Fibroblast of lung (primary cell): ENCODE data around the gene TSPAN33.

Source experiments
- EZH2 ChIP-seq: IDR thresholded peaks from 2 replicates; pipeline ENCODE4 v1.5.1; 2012; ENCODE audit warnings: low read length, control low read depth, mild to moderate bottlenecking; ENCODE audit errors: missing control alignments
- TF ChIP-seq, protein P1 (sequence below), 2 donors: IDR thresholded peaks in 1 of 2; conservative IDR thresholded peaks in 1 of 2; 1 replicate in 1 of 2; 2 replicates in 1 of 2; pipeline ENCODE4 v1.5.1; 2011 to 2012; ENCODE audit warnings: low read length in 2 of 2, control low read depth in 1 of 2, inconsistent platforms in 1 of 2, low read depth in 1 of 2, mild to moderate bottlenecking in 1 of 2

- TF ChIP-seq, protein P1, sequence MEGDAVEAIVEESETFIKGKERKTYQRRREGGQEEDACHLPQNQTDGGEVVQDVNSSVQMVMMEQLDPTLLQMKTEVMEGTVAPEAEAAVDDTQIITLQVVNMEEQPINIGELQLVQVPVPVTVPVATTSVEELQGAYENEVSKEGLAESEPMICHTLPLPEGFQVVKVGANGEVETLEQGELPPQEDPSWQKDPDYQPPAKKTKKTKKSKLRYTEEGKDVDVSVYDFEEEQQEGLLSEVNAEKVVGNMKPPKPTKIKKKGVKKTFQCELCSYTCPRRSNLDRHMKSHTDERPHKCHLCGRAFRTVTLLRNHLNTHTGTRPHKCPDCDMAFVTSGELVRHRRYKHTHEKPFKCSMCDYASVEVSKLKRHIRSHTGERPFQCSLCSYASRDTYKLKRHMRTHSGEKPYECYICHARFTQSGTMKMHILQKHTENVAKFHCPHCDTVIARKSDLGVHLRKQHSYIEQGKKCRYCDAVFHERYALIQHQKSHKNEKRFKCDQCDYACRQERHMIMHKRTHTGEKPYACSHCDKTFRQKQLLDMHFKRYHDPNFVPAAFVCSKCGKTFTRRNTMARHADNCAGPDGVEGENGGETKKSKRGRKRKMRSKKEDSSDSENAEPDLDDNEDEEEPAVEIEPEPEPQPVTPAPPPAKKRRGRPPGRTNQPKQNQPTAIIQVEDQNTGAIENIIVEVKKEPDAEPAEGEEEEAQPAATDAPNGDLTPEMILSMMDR (conservative IDR thresholded peaks at IDR 0.05 in 1 of 2, IDR thresholded peaks at IDR 0.05 in 1 of 2; ENCODE audit: low read depth in 1 of 2, low read length in 2 of 2): no peak
- no peak for TF ChIP-seq EZH2
Measured at GRCh38 chr7:129212126-129212525, 67.6 kb downstream of the TSPAN33 start.
